Activated T-cell treated with anti-CD3 and anti-CD28 coated beads for 1 hour (primary cell): ENCODE measurements around the gene CACNA1C.

ENCODE experiments used
- DNase-seq: peaks from one replicate; pipeline ENCODE4 v3.0.0-alpha.2; 2020; ENCODE audit warnings: low read depth

The CACNA1C gene

DNA sequence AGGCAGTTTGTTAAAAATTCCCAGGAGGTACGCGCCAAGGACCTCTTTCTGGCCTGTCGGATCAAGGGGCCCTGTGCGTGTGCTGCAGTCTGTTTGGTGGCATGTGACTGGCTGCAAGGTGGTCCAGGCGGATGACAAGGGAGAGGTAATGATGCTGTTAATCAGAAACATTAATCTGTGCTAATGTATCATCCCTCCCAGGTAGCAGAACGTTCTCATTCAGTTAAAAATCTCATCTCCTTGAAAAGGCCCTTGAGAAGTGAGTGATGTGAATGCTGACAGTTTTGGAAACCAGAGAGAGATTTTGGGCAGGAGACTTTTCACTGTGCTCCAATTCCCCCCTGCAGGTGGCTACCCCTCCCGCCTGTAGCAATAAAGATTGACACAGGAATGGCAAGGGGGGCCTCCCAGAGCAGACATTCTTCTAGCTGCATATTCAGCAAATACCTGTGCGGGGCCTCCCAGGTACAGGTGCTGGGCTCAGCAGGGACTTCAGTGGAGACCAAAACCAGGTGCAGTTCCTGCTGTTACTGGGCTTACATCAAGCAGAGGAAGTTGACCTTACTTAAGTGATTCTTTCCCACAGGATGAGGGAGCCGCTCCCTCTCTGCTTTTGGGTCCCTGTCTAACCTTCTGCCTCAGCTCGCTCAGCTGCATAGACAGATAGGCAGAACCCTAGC is 364.8 kb downstream of the CACNA1C start:
- DNase-seq, result no peak

DNA sequence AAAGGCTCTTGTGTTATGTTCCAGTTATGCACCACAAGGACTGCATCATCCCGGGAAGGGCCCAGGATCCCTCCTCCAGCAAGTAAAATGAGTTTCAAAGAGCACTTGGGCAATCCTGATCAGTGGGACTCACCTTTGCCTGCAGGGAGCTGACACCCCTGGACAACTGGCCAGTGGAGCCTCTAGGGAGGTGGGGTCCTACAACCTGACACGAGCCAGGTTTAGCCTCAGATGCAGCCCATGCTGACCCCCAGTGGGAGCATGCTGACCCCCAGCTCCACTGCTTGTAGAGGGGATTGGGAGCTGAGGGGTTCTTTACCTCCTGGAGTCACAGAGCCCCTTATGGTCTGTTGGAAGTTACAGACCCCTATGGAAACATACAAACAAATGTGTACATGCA is 365.8 kb downstream of the CACNA1C start:
- no peak for DNase-seq

DNA sequence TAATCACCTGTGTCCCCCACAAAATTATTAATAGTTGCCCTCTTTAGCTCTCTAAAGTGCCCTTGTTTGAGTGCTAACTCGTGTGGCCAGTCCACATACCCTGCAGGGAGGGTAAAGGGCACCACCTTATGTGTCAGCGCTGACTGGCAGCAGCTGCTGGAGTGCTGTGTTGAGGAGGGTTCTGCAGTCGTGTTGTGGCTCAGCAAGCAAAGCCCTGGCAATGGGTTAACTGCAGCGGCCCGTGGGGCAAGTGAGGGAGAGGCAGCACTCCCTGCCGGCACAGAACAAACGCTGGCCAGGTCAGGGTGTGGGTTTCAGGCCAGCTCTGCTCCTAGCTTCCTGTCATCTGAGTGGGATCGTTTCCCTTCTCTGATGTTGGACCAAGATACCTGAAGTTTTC is 369.8 kb downstream of the CACNA1C start:
- no peak for DNase-seq

DNA sequence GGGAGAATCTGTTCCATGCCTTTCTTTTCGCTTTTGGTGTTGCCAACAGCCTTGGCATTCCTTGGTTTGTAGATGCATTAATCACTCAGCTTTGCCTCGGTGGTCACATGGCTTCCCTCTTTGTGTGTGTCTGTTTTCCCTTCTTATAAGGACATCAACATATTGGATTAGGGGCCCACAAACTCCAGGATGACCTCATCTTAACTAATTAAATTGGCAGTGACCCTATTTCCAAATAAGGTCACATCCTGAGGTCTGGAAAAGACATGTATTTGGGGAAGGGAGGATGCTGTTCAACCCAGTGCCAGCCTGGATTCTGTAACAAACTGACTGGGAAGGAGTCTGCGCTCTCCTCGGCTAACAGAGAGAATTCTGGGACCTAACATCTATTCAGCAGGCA is 376.2 kb downstream of the CACNA1C start:
- DNase-seq, result no peak

DNA sequence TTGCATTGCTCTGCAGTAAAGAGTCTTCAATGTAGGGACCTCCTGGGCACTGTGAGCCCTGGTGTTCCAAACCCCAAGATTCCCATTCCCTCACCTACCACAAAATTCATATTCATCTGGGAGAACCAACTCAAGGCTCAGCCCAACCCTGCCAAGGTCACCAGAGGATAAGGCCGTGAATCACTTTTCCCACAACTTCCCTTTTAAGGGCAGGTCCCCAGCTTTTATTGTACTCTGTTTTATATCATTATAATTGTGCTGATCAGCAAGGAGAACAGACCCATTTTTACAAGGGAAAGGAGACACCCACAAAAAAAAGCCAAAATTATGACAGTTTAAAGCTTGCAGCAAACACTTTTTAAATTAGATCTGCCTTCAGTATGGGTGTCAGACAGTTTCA is 379.0 kb downstream of the CACNA1C start:
- no peak for DNase-seq

DNA sequence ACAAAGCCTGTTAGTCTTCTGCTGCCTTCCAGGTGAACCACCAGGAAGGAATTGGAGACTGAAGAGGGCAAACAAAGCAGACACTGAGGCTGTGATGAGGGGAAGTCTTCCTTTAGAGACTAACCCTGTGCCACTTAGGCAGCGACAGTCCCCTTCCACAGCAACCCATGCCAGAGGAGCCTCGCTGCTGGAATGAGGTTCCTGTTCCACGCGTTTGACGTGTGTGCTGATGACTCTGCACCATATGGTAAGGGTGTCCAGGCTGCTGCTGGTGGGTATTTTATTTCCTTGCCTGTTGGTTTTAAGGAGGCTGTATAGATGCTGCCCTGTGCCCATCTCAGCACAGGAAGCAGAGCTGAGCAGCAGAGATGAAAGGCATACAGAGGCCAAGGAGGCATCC is 380.1 kb downstream of the CACNA1C start:
- DNase-seq, result no peak

DNA sequence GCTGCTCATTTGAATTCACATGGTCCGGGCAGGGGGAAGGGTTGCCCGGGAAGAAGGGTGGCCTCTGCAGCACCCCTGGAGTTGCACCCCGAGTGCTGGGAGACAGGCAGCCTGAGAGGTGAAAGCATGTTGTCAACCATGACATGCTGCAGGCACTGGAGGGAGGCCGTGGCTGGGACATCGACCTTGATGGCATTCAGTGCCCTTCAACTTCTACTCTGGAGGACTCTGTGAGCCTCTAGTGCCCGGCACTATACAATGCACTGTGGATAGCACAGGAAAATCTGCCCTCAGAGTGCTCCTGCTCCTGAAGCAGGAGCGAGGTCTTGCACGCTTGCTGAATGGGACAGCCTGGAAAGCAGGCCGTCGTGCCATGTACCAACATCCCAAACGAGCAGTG is 382.7 kb downstream of the CACNA1C start:
- DNase-seq, result no peak

DNA sequence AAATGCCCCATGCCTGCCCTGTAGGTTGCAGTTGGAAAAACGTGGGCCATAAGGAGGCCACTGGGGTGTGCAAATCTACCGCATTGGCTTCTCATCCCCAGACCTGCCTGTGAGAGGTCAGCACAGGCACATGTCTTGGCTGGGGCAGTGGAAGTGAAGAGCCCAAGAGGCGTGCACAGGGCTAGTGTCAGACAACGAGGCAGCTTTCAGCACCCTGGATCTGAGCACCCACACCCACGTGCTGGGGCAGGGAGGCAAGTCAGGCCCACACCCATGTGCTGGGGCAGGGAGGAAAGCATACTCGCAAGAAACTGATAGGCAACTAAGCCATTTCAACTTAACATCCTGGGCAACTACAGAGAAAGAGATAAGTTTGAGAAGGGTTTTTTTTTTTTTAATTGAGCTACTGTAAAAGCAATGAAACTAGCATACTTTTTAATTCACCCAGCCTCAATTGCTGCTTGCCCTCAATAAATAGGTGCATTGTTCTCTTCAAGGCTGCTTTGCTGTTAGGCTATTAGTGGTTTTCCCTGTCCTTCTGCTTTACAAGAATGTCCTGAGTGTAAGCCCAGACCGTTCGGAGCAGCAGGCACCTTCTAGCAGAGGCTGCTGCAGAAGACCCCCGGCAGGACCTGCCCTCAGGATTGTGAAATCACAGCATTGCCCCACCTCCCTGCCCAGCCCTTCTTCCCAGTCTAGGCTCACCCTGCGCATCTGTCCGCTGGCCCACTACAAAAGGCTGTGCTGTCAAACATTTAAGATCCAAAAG is 386.7 kb downstream of the CACNA1C start:
- DNase-seq, result no peak

DNA sequence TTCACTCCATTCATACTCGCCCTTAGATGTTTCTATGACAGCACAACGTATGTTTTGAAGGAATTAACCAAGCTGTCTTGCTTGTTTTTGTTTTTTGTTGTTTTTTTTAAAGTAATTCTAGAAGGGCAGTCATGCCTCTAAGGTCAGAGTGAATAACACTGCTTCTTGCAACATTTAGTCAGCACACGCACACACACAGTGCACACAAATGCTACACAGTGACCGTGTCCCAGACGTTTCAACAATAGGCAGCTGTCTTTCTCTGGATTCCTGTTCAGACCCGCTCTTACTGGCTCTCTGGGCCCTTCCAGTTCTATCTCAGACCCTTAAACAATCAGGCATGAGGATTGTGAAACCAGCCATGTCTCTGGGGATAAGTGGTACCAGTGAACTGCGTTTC is 391.0 kb downstream of the CACNA1C start:
- no peak for DNase-seq

DNA sequence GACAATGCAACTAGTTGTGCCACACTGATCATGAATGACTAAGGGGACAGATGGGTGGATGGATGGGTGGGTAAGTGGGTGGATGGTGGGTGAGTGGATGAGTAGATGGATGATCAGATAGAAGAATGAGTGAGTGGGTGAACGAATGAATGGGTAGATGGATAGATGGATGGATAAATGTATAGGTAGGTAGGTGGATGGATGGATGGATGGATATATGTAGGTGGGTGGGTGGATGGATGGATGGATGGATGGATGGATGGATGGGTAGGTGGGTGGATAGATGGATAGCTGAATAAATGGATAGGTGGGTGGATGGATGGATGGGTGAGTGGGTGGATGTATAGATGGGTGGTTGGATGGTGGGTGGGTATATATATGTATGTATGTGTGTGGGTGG is 393.2 kb downstream of the CACNA1C start:
- DNase-seq, result no peak

DNA sequence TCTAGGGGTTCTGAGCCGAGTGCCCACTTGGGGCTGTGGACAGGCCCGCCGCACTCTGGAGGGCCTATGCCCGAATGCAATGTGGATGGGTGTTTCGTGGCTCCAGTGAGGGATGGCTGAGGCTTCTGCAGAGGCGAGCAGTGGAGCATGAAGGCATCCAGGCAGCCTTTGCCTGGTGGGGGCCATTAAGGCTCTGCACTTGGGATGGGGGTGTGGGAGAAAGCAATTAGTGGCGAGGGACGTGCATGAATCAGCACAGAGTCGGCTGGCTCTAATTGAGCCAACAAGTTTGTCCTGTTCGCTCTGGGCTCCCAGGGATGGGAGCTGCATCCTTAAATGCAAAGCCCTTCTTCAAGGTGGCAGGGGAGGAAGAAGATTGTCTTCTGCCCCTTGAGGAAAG is 395.1 kb downstream of the CACNA1C start:
- no peak for DNase-seq

DNA sequence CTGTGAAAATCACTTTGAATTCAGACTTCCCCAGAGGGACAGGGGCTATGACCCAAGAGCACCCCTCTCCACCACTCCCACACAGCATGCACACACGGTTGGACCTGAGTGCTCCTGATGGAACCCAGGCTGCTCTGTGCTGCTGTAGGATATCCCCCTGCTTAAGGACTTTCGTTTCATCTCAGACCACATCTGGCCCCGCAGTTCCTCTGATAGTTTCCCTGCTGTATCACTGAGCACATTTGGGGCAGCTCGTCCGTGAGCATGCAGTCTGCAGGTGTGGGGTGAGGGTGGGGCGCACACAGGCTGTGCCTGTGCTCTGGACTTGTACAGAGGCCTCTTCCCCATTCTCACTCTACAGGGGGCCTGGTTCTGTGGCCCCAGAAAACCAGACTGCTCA is 396.8 kb downstream of the CACNA1C start:
- DNase-seq, result no peak

DNA sequence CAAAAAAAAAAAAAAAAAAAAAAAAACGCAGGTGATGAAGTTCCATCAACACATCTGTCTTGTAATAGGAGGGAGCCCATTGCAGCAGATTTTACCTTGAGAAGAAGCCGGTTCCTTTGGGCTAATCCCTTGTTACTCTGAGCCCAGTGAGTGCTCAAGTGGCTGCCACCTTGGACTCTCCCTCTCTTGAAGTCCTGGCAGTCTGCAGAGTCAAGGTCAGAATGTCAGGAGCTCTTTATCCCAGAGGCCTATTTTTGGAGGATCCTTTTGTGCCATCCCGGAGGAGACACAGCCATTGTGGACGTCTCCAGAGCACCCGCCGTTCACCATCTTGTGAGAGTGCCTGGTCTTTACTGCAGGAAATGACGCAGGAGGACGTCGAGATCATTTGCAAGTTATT is 397.8 kb downstream of the CACNA1C start:
- no peak for DNase-seq

DNA sequence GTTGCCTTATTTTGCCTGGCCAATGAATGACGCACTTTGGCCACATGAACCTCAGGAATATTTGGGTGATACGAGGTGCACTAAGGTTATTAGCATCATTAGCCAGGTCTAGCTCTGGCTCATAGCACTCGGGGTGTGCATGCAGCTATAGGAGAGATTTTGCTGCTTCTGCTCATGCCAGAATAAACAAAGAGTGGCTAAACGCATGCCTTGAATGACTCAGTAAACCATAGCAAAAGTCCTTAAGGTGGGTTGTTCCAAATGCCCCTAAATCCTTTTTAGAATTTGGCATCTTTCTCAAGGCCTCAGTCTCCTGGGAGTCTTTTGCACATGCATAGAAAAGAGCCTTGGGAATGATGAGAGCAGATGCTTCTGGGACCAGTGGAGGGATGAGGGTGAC is 398.2 kb downstream of the CACNA1C start:
- no peak for DNase-seq

DNA sequence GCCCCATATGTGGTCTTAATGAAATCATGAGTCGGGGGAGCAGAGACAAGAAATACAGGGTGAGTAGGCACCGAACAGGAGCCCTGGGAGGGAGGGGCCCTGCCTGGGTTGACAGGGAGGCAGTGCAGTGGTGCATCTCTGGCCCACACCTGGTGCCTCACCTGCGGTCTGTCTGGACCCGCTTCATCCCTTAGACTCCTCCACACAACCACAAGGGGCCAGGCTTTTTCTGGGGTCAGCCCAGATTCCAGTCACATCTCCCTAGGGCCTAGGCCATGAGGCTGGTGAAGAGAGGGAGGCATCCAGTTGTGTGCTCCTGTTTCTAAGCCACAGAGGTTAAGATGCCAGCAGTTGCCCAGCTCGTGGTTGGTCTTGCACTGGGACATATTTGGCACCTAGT is 398.7 kb downstream of the CACNA1C start:
- no peak for DNase-seq

DNA sequence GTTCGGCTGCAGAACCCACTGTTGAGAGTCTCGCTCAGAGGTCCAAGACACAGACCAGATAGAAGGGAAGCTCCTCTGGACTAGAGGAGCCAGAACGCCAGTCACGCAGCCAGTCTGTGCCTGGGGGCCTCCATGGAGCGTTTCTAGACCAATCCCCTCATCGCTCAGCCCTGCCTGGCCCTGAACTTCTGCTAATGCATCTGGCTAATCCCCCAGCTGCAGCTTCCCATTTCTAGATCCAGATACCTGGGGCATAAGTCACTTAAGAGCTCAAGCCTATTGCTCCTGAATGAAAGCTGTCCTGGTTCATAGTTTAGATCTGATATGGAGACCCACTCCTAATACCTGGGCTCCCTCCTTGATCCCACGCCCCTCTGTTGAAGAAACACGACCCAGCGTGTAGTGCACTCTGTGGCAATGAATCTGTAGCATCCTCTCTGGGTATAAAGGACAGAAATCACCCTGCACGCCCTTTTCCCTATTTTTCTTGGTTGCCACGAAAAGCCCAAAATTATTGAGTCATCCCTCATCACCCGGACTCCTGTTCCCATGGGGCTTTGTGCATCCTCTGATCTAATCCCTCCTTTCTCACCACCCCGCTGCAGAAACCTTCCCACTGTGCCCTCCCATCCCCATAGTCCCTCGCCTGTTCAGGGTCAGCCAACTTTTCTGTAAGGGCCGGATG is 400.4 kb downstream of the CACNA1C start:
- no peak for DNase-seq

DNA sequence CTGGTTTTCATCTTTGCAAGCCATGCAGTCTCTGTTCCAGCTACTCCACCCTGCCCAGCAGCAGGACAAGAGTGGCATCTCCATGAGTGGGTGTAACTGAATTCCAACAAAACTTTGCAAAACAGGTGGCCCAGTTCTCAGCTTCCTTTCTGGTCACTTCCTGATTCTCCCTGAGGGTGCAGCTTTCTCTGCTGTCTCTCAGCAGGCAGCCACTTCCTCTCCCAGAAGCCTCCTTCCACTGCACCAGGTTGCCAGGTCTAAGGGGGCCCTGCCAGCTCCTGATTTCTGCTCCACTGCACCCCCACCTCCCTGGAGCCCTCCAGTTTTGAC is 400.9 kb downstream of the CACNA1C start:
- no peak for DNase-seq

DNA sequence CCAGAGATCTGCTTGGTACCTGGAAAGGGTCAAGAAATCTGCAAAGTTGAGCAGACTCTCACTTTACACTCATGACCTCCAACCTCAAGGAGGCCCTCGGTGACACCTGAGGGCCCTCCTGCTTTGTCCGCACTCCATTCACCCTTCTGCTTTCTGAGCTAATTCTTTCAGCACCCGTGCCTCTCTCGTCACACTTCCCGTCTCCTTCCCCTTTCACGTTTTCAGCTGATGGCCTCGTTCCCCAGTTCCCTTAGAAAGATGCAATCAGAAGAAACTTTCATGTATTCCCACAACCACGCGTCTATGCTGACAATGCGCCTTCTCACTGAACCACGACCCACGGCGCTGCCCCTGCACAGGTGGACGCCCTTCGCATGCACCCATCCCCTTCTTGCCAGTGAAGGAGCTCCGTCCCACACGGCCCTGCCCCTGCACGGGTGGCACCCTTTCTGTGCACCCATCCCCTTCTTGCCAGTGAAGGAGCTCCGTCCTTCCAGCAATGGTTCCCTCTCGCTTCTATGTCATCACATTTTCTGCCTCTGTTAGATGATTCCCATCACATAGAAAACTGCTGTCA is 401.9 kb downstream of the CACNA1C start:
- DNase-seq, result no peak

DNA sequence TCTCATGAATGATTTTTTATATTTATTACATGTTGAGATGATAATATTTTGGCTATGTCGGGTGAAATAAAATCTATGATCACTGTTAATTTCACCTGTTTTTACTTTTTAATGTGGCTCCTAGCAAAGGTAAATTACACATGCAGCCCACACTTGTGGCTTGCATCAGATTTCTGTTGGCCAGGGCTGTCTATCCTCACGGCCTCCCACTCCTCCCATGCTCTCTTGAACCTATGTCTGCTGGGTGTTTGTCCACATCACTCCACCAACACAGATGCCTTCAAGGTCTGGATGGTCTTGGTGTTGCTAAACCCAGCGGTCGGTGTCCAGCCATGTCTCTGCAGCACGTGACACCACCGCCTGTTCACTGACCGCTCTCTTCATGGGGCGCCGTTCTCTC is 402.6 kb downstream of the CACNA1C start:
- no peak for DNase-seq

DNA sequence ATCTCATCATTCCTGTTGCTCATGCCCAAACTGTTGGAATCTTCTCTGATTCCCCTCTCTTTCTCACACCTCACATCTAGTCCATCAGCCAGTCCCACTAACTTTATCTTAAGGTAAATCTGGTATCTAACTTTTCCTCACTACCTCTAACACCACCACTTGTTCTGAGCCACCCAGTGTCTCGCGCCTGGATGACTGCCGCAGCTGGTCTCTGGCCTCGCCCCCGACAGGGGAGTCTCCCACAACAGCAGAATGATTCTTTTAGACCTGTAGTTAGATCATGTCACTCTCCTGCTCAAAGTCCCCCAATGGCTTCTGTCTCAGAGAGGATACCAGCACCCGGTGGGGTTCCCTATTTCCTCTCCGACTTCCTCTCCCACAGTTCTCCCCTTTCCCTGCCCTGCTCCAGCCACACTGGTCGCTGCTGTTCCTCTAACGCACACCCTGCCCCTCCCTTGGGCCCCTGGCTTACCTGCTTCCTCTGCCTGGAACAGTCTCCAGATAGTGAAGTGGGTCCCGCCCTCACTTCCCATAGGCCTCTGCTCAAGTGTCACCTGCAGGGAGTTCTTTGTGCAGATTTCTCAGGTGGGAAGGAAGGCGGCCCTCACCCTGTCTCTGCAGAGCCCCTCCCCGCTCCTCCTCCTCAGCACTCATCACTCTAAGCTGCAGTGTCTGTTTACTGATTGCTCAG is 403.5 kb downstream of the CACNA1C start:
- no peak for DNase-seq

DNA sequence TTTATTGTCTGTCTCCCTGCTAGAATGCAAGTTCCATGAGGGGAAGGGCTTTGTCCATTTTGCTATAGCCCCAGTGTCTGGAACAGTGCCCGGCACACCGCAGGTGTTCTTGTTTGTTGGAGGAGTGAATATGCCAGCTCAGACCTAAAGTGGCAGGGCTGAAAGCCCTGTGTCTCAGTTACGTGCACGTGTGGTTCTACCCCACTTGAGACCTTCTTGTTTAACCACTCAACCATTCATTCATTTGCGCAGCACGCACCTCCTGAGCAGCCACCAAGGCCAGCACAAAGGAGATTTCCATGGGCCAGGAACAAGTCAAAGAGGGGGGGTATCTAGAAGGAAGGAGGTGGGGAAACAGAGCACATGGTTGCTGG is 404.0 kb downstream of the CACNA1C start:
- no peak for DNase-seq

DNA sequence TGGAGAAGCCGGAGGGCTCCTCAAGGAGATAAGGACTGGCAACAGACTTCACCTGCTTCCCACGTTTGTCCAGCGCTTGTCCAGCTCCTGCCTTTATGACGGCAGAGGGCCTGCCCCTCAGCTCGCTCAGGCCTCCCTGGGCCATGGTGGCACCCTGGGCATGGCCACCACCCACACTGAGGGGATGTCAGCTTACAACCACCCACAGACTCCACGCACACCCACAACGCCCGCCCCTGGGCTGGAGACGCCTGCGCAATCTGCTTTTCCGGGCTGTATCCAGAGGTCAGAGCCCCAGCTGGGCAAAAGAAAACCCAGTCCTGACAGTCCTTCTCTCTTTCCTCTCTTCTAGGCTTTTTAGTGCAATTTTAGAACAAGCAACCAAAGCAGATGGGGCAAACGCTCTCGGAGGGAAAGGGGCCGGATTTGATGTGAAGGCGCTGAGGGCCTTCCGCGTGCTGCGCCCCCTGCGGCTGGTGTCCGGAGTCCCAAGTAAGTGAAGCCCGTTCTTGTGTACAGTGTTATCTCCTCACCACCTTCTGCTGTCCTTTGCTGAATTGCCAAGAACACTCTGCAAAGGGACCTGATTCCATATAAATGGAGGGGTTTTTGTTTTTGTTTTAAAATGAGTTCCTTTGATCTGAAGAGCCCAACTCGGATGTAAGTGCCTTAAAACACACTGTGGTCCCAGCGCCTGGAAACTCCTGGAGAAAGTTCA is 404.6 kb downstream of the CACNA1C start:
- DNase-seq, result no peak
